ENCODE measurements around the gene PRKCD. TPM values are rescaled to one million over a fixed set of nuclear protein-coding genes. Genes with fewer than 3 reads are reported as not detected.
A peak's percentile ranks its signal among the peaks of the same experiment; 100 is the strongest.

The PRKCD gene
- total RNA-seq, 1 donor from 2014 or later, result 78.4 TPM

DNA sequence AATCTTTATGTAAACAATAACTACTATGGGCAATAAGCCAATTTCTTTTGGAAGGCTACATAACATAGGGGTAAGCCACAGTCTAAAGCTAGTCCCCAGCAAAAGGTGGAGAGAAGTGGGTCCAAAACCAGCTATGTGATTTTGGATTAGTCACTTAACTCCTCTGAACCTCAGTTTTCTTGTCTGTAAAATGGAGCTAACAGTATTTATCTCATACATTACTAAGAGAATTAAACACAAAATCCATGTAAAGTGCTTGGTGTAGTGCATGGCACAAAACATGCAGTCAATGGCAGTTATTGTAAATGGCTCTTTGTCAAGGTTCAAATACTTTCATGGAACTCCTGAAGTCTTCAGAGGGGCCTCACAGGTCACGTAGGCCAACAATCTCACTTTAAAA lies 44.1 kb upstream of the PRKCD start:
- Histone ChIP-seq H3K36me3 (peaks cover 75% of the 10 kb centered on the region), H3K9me3 (no peaks in the 10 kb centered on the region), H3K4me1 (no peaks in the 10 kb centered on the region), H3K27ac (no peak overlapping the region), H3K27me3 (no peaks in the 10 kb centered on the region), H3K4me3 (no peak overlapping the region)
- intact Hi-C loops (cut with DNase I), result no loop called here
- TF ChIP-seq, protein P1, sequence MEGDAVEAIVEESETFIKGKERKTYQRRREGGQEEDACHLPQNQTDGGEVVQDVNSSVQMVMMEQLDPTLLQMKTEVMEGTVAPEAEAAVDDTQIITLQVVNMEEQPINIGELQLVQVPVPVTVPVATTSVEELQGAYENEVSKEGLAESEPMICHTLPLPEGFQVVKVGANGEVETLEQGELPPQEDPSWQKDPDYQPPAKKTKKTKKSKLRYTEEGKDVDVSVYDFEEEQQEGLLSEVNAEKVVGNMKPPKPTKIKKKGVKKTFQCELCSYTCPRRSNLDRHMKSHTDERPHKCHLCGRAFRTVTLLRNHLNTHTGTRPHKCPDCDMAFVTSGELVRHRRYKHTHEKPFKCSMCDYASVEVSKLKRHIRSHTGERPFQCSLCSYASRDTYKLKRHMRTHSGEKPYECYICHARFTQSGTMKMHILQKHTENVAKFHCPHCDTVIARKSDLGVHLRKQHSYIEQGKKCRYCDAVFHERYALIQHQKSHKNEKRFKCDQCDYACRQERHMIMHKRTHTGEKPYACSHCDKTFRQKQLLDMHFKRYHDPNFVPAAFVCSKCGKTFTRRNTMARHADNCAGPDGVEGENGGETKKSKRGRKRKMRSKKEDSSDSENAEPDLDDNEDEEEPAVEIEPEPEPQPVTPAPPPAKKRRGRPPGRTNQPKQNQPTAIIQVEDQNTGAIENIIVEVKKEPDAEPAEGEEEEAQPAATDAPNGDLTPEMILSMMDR (IDR thresholded peaks at IDR 0.05), result no peak
- DNase-seq (no peak), ATAC-seq (no peak)

GRCh38 chr3:53120336-53120735 lies 40.7 kb upstream of the PRKCD start:
- H3K9me3 ChIP-seq, result no peaks in the 10 kb centered on the region
- H3K27ac ChIP-seq, result no peak overlapping the region
- H3K36me3 ChIP-seq, result peaks cover 100% of the 10 kb centered on the region
- no peaks in the 10 kb centered on the region for H3K4me1 ChIP-seq
- ATAC-seq, result no peak
- intact Hi-C loops (cut with DNase I), result no loop called here
- no peak for DNase-seq
- TF ChIP-seq, protein P1 (IDR thresholded peaks at IDR 0.05), result no peak
- H3K4me3 ChIP-seq, result no peak overlapping the region
- no peaks in the 10 kb centered on the region for H3K27me3 ChIP-seq

DNA sequence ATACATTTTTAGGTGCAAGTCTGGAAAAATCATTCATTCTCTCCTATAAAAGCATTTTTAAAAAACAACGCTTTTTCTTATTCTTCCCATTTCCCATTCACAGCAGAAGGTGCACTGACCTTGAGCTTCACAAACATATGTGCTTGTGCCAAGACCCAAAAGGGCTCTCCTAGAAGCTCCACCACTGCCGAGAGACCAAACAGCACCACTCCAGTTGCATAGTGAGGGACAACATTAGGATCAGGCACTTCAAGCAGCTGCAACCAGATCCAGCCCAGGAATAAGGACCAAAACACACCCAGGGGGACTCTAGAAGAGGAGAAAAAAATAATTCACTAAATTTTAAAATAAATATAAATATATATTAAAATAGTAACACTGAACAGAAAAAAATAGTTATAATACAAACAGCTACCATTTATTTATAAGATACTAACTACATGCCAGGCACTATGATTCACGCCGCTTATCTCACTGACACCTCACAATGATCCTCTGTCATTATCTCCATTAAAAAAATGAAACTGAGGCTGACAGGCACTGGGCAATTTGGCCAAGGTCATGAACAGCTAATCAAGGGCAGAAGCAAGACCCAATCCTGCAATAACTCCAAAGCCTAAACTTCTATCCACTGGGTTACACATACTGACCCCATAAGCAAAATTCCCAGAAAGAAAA lies 38.6 kb upstream of the PRKCD start:
- ATAC-seq (no peak), DNase-seq (no peak)
- TF ChIP-seq, protein P1 (IDR thresholded peaks at IDR 0.05), result no peak
- peaks cover 84% of the 10 kb centered on the region for H3K36me3 ChIP-seq
- H3K9me3 ChIP-seq, result no peaks in the 10 kb centered on the region
- no peaks in the 10 kb centered on the region for H3K27me3 ChIP-seq
- intact Hi-C loops (cut with DNase I), result no loop called here
- H3K27ac ChIP-seq, result no peak overlapping the region
- H3K4me1 ChIP-seq, result no peaks in the 10 kb centered on the region
- H3K4me3 ChIP-seq, result no peak overlapping the region

DNA sequence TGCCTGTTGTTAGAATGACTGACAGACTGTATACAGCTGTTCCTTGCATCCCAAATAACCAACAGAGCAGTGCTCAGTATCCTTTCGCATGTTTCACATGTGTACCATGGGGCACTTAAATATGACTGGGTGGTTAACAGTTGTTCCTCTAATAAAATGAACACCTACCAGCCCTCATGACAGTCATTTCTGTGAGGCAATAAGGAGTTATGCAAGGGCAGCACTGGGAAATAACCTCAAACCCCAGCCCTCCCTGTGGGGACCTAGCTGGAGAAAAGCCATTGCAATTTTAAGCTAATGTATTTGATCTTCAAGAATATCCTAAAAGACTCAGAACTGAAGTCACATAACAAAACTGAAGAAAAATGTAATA lies 38.1 kb upstream of the PRKCD start:
- TF ChIP-seq, protein P1 (IDR thresholded peaks at IDR 0.05), result no peak
- Histone ChIP-seq H3K4me1 (no peaks in the 10 kb centered on the region), H3K27me3 (no peaks in the 10 kb centered on the region), H3K36me3 (peaks cover 79% of the 10 kb centered on the region), H3K9me3 (no peaks in the 10 kb centered on the region), H3K4me3 (no peak overlapping the region), H3K27ac (no peak overlapping the region)
- ATAC-seq (peak; percentile 72), DNase-seq (no peak)
- intact Hi-C loops (cut with DNase I), result no loop called here

- Histone ChIP-seq H3K36me3 (peaks cover 73% of the 10 kb centered on the region), H3K4me1 (no peaks in the 10 kb centered on the region), H3K4me3 (no peak overlapping the region), H3K27me3 (no peaks in the 10 kb centered on the region), H3K9me3 (no peaks in the 10 kb centered on the region), H3K27ac (no peak overlapping the region)
- ATAC-seq, result no peak
- DNase-seq, result no peak
- TF ChIP-seq, protein P1 (IDR thresholded peaks at IDR 0.05), result no peak
- intact Hi-C loops (cut with DNase I), result no loop called here
Observed at GRCh38 chr3:53123510-53123909, 37.5 kb upstream of the PRKCD start.

- Histone ChIP-seq H3K36me3 (peaks cover 68% of the 10 kb centered on the region), H3K27ac (no peak overlapping the region), H3K4me1 (no peaks in the 10 kb centered on the region), H3K4me3 (no peak overlapping the region), H3K27me3 (no peaks in the 10 kb centered on the region), H3K9me3 (no peaks in the 10 kb centered on the region)
- DNase-seq (peak; percentile 18), ATAC-seq (no peak)
- intact Hi-C loops (cut with DNase I), result no loop called here
- TF ChIP-seq, protein P1 (IDR thresholded peaks at IDR 0.05), result no peak
Observed at GRCh38 chr3:53123953-53124352, 37.1 kb upstream of the PRKCD start.
